Vagina (tissue), 2 donors: ENCODE results near the gene ATP6V1C2.

Experiments used
- POLR2A ChIP-seq, 2 donors: fragments of 450-650 bp; IDR thresholded peaks; one replicate each; pipeline ENCODE4 v1.6.1; 2017; ENCODE audit warnings: antibody characterized with exemption in 2 of 2, mild to moderate bottlenecking in 2 of 2, moderate library complexity in 2 of 2
- POLR2AphosphoS5 ChIP-seq, 2 donors: sonication (generic); formaldehyde crosslinking; IDR thresholded peaks; one replicate each; pipeline ENCODE4 v1.9.0; 2017; ENCODE audit warnings: antibody characterized with exemption in 2 of 2, mild to moderate bottlenecking in 2 of 2, low read depth in 1 of 2; ENCODE audit not compliant: insufficient read depth in 1 of 2
- TF ChIP-seq, protein P1 (sequence below), 3 experiments: fragments of 450-650 bp in 2 of 3; fragments of 200-600 bp in 1 of 3; sonication (generic) in 1 of 3; IDR thresholded peaks; one replicate each; pipeline ENCODE4 v1.5.1; 2017 to 2019; ENCODE audit warnings: antibody characterized with exemption in 3 of 3, mild to moderate bottlenecking in 2 of 3, moderate library complexity in 2 of 3

DNA sequence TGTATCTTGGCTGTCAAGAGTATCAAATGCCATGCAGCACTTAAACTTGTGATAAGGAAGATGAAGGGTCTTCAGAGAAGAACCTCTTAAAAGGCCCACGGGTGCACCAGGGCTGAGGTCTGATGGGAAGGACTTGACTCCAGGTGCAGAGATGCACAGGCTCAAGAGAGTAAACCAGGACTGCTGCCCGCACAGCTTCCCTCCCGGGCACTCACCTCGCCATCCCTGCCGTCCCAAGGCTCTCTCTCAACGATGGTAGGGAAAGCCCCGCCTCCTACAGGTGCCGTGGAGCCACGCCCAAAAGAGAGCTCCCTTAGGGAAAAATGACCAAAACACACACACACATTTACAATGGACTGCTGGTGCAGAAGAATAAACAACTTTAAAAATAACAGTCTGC is 63.3 kb downstream of the ATP6V1C2 start:
- TF ChIP-seq, protein P1, sequence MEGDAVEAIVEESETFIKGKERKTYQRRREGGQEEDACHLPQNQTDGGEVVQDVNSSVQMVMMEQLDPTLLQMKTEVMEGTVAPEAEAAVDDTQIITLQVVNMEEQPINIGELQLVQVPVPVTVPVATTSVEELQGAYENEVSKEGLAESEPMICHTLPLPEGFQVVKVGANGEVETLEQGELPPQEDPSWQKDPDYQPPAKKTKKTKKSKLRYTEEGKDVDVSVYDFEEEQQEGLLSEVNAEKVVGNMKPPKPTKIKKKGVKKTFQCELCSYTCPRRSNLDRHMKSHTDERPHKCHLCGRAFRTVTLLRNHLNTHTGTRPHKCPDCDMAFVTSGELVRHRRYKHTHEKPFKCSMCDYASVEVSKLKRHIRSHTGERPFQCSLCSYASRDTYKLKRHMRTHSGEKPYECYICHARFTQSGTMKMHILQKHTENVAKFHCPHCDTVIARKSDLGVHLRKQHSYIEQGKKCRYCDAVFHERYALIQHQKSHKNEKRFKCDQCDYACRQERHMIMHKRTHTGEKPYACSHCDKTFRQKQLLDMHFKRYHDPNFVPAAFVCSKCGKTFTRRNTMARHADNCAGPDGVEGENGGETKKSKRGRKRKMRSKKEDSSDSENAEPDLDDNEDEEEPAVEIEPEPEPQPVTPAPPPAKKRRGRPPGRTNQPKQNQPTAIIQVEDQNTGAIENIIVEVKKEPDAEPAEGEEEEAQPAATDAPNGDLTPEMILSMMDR (IDR thresholded peaks at IDR 0.05): no peak
- no peak for TF ChIP-seq POLR2A (IDR thresholded peaks at IDR 0.05)
- TF ChIP-seq POLR2AphosphoS5 (IDR thresholded peaks at IDR 0.05; ENCODE audit: insufficient read depth in 1 of 2, low read depth in 1 of 2): no peak
